HCT116 (cell line): ENCODE results near the gene SDC3.

Experiments used
- CEBPB ChIP-seq: IDR thresholded peaks from 2 replicates; pipeline ENCODE4 v1.6.1; 2012; ENCODE audit warnings: low read depth
- ELF1 ChIP-seq: IDR thresholded peaks from 2 replicates; pipeline ENCODE4 v1.6.1; 2012; ENCODE audit warnings: low read depth, borderline replicate concordance
- JUND ChIP-seq: IDR thresholded peaks from 2 replicates; pipeline ENCODE4 v1.6.1; 2012
- POLR2A ChIP-seq: IDR thresholded peaks from 2 replicates; pipeline ENCODE4 v1.7.0; 2011; ENCODE audit warnings: borderline replicate concordance; ENCODE audit not compliant: insufficient read depth, insufficient read length; ENCODE audit errors: extremely low read depth
- POLR2AphosphoS5 ChIP-seq: IDR thresholded peaks from 2 replicates; pipeline ENCODE4 v1.6.1; 2011; ENCODE audit warnings: mild to moderate bottlenecking, low read depth, low read length, moderate library complexity
- RAD21 ChIP-seq: IDR thresholded peaks from 2 replicates; pipeline ENCODE4 v1.6.1; 2012; ENCODE audit warnings: low read depth, mild to moderate bottlenecking
- SIN3A ChIP-seq: IDR thresholded peaks from 2 replicates; pipeline ENCODE4 v1.6.1; 2012; ENCODE audit warnings: low read depth
- SRF ChIP-seq: IDR thresholded peaks from 2 replicates; pipeline ENCODE4 v1.6.1; 2012; ENCODE audit warnings: low read depth
- YY1 ChIP-seq: IDR thresholded peaks from 2 replicates; pipeline ENCODE4 v1.6.1; 2011; ENCODE audit warnings: low read length, low read depth, moderate library complexity, mild to moderate bottlenecking; ENCODE audit not compliant: insufficient replicate concordance; ENCODE audit errors: extremely low read depth
- ZFX ChIP-seq: fragments of 450-650 bp; IDR thresholded peaks from 2 replicates; pipeline ENCODE4 v1.6.1; 2017
- ZNF274 ChIP-seq: fragments of 200-500 bp; sonication (Bioruptor generic); IDR thresholded peaks from 2 replicates; pipeline ENCODE4 v1.6.1; 2014; ENCODE audit warnings: mild to moderate bottlenecking, low read depth, low read length, inconsistent platforms
- TF ChIP-seq, protein P1 (sequence below): IDR thresholded peaks from 2 replicates; pipeline ENCODE4 v1.6.1; 2011; ENCODE audit warnings: mild to moderate bottlenecking, low read length, moderate library complexity; ENCODE audit not compliant: insufficient replicate concordance; ENCODE audit errors: extremely low read depth
- TF ChIP-seq, protein P2 (sequence below), 3 experiments: fragments of 200-600 bp in 1 of 3; sonication (generic) in 1 of 3; IDR thresholded peaks in 2 of 3; conservative IDR thresholded peaks in 1 of 3; 2 replicates each; pipeline ENCODE4 v1.5.1; 2012 to 2017; ENCODE audit warnings: low read depth in 2 of 3, low read length in 2 of 3, antibody characterized with exemption in 1 of 3, borderline replicate concordance in 1 of 3, control low read depth in 1 of 3, mild to moderate bottlenecking in 1 of 3, mixed read lengths in 1 of 3, mixed run types in 1 of 3, moderate library complexity in 1 of 3; ENCODE audit not compliant: insufficient read depth in 1 of 3
- TF ChIP-seq, protein P3 (sequence below): IDR thresholded peaks from 2 replicates; pipeline ENCODE4 v1.6.1; 2012; ENCODE audit warnings: low read depth

DNA sequence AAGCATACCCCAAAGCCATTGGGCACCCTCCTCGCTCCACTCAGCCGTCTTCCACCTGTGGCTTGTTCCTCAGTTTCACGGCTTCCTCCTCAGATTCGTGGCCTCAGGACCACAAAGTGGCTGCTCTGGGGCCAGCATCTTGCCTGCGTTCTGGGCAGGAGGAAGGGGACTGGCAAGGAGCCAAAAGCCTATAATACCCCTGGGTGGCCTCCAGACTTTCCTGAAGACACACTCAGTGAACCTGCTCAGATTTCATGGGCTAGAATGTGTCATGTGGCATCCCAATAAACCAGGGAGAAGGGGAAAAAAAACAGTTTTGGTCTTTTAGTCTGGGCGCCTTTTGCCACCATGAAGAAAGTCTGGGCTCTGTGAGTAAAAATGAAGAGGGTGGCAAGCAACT lies 62.0 kb downstream of the SDC3 start:
- no peak for TF ChIP-seq ZFX
- TF ChIP-seq, protein P1, sequence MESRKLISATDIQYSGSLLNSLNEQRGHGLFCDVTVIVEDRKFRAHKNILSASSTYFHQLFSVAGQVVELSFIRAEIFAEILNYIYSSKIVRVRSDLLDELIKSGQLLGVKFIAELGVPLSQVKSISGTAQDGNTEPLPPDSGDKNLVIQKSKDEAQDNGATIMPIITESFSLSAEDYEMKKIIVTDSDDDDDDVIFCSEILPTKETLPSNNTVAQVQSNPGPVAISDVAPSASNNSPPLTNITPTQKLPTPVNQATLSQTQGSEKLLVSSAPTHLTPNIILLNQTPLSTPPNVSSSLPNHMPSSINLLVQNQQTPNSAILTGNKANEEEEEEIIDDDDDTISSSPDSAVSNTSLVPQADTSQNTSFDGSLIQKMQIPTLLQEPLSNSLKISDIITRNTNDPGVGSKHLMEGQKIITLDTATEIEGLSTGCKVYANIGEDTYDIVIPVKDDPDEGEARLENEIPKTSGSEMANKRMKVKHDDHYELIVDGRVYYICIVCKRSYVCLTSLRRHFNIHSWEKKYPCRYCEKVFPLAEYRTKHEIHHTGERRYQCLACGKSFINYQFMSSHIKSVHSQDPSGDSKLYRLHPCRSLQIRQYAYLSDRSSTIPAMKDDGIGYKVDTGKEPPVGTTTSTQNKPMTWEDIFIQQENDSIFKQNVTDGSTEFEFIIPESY, result no peak
- TF ChIP-seq, protein P2, sequence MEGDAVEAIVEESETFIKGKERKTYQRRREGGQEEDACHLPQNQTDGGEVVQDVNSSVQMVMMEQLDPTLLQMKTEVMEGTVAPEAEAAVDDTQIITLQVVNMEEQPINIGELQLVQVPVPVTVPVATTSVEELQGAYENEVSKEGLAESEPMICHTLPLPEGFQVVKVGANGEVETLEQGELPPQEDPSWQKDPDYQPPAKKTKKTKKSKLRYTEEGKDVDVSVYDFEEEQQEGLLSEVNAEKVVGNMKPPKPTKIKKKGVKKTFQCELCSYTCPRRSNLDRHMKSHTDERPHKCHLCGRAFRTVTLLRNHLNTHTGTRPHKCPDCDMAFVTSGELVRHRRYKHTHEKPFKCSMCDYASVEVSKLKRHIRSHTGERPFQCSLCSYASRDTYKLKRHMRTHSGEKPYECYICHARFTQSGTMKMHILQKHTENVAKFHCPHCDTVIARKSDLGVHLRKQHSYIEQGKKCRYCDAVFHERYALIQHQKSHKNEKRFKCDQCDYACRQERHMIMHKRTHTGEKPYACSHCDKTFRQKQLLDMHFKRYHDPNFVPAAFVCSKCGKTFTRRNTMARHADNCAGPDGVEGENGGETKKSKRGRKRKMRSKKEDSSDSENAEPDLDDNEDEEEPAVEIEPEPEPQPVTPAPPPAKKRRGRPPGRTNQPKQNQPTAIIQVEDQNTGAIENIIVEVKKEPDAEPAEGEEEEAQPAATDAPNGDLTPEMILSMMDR (IDR thresholded peaks at IDR 0.05 in 2 of 3, conservative IDR thresholded peaks at IDR 0.05 in 1 of 3; ENCODE audit: borderline replicate concordance in 1 of 3, insufficient read depth in 1 of 3, low read depth in 2 of 3, low read length in 2 of 3), result no peak
- no peak for TF ChIP-seq RAD21
- TF ChIP-seq YY1, result no peak
- no peak for TF ChIP-seq SRF
- TF ChIP-seq, protein P3, sequence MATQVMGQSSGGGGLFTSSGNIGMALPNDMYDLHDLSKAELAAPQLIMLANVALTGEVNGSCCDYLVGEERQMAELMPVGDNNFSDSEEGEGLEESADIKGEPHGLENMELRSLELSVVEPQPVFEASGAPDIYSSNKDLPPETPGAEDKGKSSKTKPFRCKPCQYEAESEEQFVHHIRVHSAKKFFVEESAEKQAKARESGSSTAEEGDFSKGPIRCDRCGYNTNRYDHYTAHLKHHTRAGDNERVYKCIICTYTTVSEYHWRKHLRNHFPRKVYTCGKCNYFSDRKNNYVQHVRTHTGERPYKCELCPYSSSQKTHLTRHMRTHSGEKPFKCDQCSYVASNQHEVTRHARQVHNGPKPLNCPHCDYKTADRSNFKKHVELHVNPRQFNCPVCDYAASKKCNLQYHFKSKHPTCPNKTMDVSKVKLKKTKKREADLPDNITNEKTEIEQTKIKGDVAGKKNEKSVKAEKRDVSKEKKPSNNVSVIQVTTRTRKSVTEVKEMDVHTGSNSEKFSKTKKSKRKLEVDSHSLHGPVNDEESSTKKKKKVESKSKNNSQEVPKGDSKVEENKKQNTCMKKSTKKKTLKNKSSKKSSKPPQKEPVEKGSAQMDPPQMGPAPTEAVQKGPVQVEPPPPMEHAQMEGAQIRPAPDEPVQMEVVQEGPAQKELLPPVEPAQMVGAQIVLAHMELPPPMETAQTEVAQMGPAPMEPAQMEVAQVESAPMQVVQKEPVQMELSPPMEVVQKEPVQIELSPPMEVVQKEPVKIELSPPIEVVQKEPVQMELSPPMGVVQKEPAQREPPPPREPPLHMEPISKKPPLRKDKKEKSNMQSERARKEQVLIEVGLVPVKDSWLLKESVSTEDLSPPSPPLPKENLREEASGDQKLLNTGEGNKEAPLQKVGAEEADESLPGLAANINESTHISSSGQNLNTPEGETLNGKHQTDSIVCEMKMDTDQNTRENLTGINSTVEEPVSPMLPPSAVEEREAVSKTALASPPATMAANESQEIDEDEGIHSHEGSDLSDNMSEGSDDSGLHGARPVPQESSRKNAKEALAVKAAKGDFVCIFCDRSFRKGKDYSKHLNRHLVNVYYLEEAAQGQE, result no peak
- TF ChIP-seq POLR2AphosphoS5, result no peak
- TF ChIP-seq POLR2A, result no peak
- no peak for TF ChIP-seq SIN3A
- TF ChIP-seq ELF1, result no peak
- no peak for TF ChIP-seq JUND
- TF ChIP-seq ZNF274, result no peak
- no peak for TF ChIP-seq CEBPB
